HUDEP-2 (cell line): ENCODE measurements around the gene TBCK.
"Not testable (repeated sequence)": the region's sequence is repeated elsewhere in the genome, so short reads cannot be mapped to it uniquely, and the experiment has no call there.

ENCODE experiments used
- DNase-seq, 76 experiments: peaks; one replicate each; lab custom pipeline; 2025; ENCODE audit not compliant: unreplicated experiment in 76 of 76; lab: John Stamatoyannopoulos, UW

The TBCK gene

DNA sequence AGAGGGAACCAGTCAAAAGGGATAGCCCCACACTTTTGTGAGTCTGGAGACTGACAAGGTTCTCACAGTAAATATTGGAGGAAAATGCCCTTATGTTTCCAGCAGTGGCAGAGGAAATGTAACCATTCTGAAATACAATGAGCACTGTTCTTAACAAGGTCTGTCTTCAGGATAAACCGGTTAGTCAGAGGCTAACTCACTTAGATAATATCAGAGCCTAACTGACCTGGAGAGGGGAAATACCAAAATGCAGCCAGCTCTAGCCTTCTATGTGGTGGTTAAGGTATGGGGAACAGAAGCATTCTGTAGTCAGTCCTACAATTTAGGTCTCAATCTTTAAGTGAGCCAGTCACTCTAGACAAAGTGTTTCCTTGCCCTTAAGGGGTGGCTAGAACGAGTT, 70.8 kb downstream of the TBCK start:
- peak in 1 of 76 experiments; percentile 1 for DNase-seq

DNA sequence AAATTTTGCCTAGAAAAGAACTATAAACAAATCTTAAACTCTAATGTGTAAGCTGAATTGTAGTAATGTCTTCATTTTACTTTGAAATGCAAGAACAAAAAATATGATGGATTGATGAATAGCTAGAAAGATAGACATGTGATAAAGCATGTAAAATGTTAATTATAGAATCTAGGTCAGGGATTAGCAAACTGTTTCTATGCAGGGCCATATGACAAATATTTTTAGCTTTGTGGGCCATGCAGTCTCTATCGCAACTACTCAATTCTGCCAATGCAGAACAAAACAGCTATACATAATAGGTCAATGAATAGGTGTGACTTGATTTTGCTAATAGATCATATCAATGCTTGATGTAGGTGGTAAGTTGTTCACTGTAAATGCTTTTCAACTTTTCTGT, 75.3 kb downstream of the TBCK start:
- no peak for DNase-seq

DNA sequence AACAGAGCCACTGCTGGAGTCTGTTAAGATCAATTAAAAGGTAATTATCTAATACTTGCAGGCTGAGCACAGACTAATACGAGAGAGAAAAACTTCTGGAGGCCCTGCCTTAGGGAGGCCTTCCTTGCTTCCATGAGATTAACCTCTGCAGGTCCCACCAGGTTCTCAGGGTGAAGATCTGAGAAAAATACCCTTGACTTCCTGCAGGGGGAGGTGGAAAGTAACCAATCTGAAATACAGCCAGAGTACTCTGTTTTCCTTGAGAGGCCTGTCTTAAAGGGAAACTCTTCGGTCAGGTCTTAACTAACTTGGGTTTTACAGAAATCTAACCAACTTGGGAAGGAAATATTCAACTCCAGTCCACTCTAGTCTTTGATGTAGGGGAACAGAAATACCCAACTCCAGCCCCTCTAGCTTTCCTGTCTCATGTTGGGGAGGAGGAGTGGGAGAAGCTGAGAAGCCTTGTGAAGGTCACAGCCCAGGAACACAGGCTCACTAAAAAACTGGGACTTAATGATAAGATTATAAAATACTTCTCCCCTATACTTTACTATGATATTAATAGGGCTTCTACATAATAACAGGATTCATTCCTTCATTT, 77.1 kb downstream of the TBCK start:
- peak in 26 of 76 experiments; percentile 1 to 51 (median 18) for DNase-seq

DNA sequence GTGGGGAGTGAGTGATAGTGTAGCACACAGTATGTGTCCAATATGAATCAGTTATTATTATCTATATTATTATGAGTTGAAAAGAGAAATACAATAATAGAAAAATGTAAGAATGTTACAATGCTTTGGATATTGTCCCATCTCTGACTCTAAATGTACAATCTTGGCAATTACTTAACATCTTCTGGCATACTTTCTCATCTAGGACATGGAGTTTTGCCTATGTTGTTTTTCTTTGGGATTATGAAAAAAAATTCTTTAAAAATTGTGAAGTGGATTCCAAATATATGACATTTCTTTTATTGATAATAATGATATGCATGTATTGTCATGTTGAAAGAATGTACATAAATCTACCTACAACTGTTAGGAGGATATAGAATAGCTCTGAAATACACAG, 84.1 kb downstream of the TBCK start:
- no peak for DNase-seq

DNA sequence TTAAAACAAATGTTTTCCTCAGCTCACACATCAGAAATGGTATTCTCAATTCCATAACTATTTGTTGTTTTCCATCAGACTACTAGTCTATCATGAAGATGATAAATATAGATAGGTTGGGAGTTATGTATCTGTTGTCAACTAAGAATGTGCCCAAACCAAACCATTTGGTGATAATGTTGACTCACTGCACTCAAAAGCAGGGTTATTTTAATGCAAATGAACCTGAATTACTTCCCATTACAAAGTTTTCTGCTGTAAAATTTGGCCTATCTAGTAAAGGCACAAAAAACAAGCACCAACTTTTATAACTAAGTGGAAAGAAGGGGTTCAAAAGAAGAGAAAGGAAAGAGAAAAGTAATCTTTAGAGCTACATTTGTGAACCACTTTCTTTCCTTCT, 93.5 kb downstream of the TBCK start:
- DNase-seq, result no peak

DNA sequence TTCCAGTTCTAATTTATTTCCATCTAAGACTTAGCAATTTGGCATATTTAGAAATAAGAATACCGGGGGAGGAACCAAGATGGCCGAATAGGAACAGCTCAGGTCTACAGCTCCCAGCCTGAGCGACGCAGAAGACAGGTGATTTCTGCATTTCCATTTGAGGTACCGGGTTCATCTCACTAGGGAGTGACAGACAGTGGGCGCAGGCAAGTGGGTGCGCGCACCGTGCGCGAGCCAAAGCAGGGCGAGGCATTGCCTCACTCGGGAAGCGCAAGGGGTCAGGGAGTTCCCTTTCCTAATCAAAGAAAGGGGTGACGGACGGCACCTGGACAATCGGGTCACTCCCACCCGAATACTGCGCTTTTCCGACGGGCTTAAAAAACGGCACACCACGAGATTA, 102.7 kb downstream of the TBCK start:
- DNase-seq, result not testable (repeated sequence)

DNA sequence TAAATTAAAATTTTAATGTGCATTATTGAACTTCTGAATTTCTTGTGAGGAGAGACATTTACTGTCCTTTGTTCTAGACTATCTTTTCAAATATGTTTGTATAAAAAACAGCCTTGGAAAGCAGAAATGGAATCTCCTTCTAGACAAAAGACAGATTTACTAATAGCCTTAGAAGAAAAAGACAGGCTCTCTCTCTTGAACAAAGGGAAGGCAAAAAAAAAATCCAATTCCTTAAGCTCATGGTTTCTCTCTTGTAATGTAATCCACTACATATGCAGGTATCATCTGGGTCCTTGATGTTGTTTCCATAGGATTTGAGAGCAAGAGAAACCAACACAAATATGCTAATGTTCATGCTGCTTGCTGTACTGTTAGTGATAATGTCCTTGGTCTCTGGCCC, 106.0 kb downstream of the TBCK start:
- no peak for DNase-seq

DNA sequence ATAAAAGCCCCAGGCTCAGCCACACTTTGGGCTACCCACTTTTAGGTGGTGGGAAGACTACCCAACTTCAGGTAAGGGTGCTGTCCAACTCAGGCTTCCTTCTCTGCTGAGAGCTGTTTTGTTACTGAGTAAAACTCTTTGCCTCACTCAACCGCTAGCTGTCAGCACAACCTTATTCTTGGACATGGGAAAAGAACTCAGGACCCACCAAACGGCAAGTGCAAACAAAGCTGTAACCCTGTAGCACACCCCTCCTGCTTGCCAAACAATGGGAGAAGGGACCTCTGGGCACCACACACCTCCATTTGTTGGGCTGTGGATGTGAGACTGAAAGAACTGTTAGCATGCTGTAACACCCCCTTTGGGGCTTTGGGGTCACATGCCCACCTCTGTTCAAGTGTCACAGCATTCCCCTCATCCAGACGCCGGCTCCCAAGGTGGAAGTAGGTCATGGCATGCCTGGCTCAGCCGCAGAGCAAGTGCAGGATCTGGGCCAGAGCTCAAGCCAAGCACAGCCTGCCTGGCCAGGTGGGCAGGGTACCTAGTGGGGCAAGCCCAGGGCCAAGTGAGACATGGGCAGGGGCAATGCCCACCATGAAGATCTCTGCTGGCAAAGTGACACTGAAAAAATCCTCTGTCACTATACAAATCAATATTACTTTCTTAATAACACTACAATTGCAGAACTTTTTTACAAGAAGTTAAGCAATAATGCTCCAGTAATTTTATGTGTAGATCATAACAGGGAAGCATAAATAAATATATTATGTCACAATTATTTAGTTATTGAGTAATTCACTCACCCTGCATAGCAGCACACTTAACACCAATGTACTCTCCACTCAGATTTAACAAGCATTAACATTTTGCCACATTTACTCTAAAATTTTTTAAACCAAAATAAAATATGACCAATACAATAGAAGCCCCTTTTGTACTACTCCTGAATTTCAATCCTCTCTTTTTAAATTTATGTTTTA, 107.2 kb downstream of the TBCK start:
- DNase-seq, result no peak

DNA sequence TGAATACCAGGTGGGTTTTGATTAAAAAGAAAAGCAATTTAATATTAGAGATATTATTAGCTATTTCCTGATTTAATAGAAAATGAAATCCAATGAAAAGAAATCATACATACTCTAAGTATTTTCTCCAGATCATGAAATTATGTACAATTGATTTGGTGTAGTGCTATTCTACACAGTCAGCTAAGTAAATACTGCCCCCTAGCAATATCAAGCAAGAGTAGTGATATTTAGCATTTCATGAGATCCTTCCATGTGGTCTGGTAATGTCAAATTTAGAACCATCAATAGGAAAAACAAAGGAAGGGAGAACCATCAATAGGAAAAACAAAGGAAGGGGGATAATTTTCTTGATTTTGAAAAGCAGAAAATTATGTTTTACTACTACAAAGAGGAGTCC, 114.6 kb downstream of the TBCK start:
- peak in 4 of 76 experiments; percentile 1 to 6 (median 4) for DNase-seq

DNA sequence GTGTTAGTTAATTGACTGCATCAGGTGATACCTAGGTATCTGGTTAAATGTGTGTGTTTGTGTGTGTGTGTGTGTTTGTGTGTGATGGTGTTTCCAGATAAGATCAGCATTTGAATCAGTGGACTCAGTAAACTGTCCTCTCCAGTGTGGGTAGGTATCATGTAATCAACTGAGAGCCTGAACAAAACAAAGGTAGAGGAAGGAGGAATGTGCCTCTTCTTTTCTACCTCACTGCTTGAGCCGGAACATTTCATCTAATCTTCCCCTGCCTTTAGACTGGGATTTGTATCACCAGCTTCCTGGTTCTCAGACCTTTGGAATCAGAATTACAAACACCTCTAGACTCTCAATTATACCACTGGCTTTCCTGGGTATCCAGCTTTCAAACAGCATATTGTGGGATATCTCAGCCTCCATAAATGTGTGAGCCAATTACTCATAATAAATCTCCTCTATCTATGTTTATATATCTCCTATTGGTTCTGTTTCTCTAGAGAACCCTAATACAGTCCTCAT, 120.5 kb downstream of the TBCK start:
- no peak for DNase-seq

DNA sequence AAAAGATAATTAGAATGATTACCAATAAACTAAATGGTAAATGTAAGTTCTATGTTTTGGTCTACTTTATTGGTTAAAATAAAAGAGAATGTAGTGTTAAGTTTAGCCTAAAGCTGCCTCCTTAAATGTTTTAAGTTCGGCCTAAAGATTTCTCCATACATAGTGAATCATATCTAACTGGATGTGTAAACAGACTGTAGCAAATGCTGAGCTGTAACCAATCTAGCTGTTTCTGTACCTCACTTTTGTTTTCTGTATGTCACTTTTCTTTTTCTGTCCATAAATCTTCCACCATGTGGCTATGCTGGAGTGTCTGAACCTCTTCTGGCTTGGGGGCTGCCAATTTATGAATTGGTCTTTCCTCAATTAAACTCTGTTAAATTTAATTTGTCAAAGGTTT, 121.2 kb downstream of the TBCK start:
- no peak for DNase-seq

DNA sequence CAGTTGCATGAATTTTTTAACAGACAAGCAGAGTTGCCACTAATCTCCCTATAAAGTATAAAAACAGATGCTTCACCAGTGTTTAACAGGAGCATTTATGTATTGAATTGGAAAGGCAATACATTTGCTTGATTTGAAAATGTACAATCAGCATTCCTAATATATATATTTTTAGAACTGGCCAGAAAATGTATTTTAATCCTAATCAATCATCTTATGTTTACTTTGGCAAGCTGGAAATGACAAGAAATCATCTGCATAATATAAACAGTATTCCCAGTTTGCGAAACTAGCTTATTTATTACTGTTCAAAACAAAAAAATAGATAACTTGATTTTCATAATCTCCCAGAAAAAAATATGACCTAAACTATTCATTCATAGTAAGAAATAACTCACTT, 123.9 kb downstream of the TBCK start:
- no peak for DNase-seq

DNA sequence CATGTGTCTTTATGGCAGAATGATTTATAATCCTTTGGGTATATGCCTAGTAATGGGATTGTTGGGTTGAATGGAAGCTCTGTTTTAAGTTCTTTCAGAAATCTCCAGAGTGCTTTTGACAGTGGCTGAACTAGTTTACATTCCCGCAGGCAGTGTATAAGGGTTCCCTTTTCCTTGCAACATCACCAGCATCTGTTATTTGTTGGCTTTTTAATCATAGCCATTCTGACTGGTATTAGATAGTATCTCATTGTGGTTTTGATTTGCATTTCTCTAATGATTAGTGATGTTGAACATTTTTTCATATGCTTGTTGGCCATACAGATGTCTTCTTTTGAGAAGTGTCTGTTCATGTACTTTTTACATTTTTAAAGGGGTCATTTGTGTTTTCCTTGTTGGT, 129.8 kb downstream of the TBCK start:
- no peak for DNase-seq

DNA sequence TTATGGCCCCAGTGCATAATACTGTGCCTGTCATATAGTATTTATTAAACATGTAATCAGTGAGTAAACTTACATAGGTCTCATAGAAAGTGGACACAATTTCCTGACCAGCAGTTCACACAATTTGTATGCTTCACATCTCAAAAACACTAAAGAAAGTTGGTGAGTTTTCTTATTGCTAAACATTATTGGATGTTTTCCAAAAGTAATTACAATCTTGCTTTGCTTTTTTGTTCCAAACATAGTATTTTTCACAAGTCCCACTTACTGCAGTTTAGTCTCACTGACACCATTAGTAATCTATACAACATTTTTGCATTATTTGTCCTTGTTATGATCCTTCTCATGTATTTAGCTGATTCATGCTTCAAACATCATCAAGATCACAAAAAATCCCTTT, 132.5 kb downstream of the TBCK start:
- no peak for DNase-seq

DNA sequence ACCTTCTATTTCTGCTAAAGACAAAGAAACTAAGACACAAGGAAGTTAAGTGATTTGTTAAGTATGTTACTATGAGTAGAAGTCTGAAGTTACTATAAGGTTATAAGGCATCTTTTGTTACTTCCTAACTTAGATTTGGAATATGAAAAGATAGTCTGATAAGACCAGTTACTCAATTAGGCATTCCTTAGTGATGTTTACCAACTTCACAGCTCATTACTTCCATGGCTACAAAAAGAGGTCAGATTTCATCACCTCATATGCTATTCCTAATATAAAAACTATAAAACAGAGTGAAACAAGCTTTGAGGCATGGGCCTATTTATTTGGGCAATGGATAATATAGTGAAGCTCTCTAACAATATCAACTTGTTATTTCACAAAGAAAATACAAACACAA, 143.1 kb downstream of the TBCK start:
- no peak for DNase-seq

DNA sequence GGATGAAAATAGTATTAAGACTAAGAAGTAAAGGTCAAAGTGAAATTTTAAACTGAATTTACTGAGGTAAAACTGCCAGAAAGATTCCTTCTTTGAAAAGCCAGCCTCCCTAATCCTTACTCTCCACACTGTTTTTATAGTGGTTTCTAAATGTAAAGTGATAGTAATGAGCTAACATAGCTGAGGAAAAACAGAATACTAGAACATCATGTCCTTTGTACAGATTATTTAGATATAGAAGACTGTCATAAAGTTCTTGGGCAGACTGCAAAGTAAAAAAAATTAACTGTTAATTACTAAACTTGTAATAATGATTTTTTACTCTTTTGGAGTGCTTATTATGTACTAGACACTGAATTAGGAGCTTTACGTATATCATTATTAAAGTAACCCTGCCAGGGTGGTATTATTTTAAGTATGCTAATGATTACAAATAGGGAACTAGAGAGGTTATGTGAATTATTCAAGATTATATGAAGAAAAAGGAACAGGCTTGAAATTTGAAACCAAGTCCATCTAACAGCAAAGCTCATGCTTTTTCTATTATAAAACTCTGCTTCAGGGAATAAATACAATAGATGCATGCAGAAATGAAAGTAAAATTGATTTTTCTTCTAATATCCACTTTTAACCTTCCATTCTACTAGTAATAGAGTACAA, 150.5 kb downstream of the TBCK start:
- no peak for DNase-seq

DNA sequence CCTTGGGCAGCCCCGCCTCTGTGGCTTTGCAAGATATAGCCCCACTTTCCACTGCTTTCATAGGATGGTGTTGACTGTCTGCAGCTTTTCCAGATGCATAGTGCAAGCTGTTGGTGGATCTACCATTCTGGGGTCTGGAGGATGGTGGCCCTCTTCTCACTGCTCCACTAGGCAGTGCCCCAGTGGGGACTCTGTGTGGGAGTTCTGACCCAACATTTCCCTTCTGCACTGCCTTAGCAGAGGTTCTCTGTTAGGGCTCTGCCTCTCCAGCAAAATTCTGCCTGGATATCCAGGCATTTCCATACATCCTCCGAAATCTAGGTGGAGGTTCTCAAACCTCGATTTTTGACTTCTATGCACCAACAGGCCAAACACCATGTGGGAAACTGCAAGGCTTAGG, 153.7 kb downstream of the TBCK start:
- DNase-seq, result no peak

DNA sequence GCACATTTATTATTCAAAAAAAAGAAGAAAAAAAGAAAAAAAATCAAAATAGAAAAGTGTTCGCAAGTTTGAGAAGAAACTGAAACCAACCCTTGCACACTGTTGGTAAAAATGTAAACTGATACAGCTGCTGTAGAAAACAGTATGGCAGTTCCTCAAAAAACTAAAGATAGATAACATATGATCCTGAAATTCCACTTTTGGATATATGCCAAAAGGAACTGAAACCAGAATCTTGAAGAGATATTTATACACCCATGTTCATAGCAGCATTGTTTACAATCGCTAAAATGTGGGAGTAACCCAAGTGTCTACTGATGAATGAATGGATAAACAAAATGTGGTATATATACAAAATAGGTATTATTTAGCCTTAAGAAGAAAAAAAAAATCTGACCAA, 155.4 kb downstream of the TBCK start:
- DNase-seq, result no peak

DNA sequence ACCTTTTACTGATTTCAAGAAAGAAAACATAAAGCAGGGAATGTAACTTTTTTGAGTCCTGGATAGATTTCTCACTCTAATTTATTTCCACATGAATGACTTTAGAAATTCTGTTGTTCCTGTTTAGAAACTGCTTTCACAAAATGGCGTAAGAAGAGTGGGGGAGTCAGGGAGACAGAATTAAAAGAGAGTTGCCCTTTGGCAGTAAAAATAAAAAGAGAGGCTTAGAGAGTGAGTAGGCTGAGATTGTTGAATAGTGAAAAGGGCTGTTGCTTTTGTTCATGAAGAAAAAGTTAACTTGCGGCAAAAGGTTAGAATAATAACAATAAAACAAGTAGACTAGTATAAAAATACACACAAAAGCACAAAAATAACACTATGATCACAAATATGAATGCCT, 166.1 kb downstream of the TBCK start:
- DNase-seq, result no peak

DNA sequence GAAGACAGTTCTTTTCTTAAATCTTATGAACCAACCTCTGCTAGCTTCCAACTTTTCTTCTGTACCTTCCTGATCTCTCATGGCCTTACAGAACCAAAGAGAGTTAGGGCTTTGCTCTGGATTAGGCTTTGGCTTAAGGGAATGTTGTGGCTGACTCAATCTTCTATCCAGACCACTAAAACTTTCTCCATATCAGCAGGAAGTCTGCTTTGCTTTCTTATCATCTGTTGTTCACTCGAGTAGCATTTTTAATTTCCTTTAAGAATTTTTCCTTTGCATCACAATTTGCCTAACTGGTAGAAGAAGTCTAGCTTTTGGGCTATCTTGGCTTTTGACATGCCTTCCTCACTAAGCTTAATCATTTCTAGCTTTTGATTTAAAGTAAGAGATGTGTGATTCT, 167.0 kb downstream of the TBCK start:
- no peak for DNase-seq

DNA sequence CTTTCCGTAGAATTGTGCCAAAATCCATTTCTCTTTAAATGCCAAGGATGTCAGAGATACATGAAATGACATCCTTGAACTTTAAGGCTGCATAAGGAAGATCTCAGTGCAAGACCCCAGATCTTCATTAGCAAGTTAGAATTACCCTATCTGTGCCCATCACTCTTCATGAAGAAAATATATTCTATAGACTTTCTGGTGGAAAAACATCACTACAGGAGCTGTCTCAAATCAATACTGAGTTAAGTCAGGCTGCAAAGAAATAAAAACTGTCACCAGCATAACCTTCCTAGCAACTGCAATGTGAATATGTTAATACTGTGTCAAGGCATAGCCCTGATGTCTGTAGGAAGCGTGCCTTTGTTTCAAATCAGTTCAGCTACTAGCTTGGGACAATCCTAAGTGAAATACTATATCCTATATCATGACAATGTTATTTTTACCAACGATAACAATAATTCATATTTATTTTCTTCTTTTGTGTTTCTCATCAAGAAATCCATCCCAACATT, 173.3 kb downstream of the TBCK start:
- no peak for DNase-seq
